HepG2 (cell line): ENCODE data around the gene GABRG3. TPM values are rescaled to one million over a fixed set of nuclear protein-coding genes. Genes with fewer than 3 reads are reported as not detected.

ENCODE experiments used
- ATAC-seq: fragments of 200-7000 bp; cut with Tn5 transposase; 3 replicates; pipeline ENCODE4 v1.9.1; 2020; ENCODE audit warnings: mild to moderate bottlenecking, moderate library complexity
- BruUV-seq: library from RNA; stranded (reverse); fragments of 400-500 nt; replicated peaks from 2 replicates; lab custom pipeline; 2021; lab: Mats Ljungman, UMichigan
- CTCF ChIA-PET: fragments of 300-600 bp; formaldehyde crosslinking; extraction: SDS; loops from one replicate; lab custom pipeline; 2021; ENCODE audit warnings: low total read pairs, inconsistent platforms, low intra/inter-chr PET ratio; lab: Yijun Ruan, JAX
- POLR2A ChIA-PET: fragments of 350-600 bp; sonication (Branson Sonifier 250); formaldehyde crosslinking; loops from one replicate; lab custom pipeline; 2020; ENCODE audit warnings: antibody characterized with exemption, inconsistent platforms; lab: Yijun Ruan, JAX
- DNase-seq: peaks from one replicate; pipeline ENCODE4 v3.0.0-alpha.2; 2015; ENCODE audit warnings: low spot score
- FAIRE-seq: peaks from 3 replicates; lab custom pipeline; 2011; peaks lifted over from hg19 to GRCh38; lab: Jason Lieb, UNC
- H2AFZ ChIP-seq: one replicate; pipeline ENCODE4 v1.6.1; 2011; ENCODE audit warnings: low read length, inconsistent platforms
- H3K27ac ChIP-seq: fragments of 300-600 bp; 3 replicates; pipeline ENCODE4 v1.8.0; 2011; ENCODE audit warnings: mixed run types, mild to moderate bottlenecking, mixed read lengths, low read length, inconsistent platforms; ENCODE audit not compliant: insufficient read depth; ENCODE audit errors: extremely low read length
- H3K27me3 ChIP-seq, 2 experiments: fragments of 200-600 bp in 1 of 2; 2 replicates in 1 of 2; 3 replicates in 1 of 2; pipeline versions ENCODE4 v1.6.0 to v1.8.0; 2011; ENCODE audit warnings: low read length in 2 of 2, mild to moderate bottlenecking in 2 of 2, moderate library complexity in 2 of 2, inconsistent platforms in 1 of 2; ENCODE audit not compliant: insufficient read depth in 2 of 2, control insufficient read depth in 1 of 2
- H3K36me3 ChIP-seq, 2 experiments: fragments of 200-600 bp in 1 of 2; replicated peaks in 1 of 2; 2 replicates in 1 of 2; 3 replicates in 1 of 2; pipeline versions ENCODE4 v1.5.1 to v1.8.0; 2011; ENCODE audit warnings: low read length in 2 of 2, inconsistent platforms in 1 of 2; ENCODE audit not compliant: insufficient read depth in 2 of 2, control insufficient read depth in 1 of 2
- H3K4me1 ChIP-seq: 2 replicates; pipeline ENCODE4 v1.5.1; 2012; ENCODE audit warnings: low read length, inconsistent platforms; ENCODE audit not compliant: insufficient read depth
- H3K4me2 ChIP-seq: 2 replicates; pipeline ENCODE4 v1.6.0; 2011; ENCODE audit warnings: low read depth, low read length, inconsistent platforms
- H3K4me3 ChIP-seq, 3 experiments: fragments of 200-600 bp in 1 of 3; sonication (generic), shearing (Covaris generic) in 1 of 3; replicated peaks in 1 of 3; 2 replicates each; pipeline ENCODE4 v1.5.1; 2011 to 2016; ENCODE audit warnings: low read length in 3 of 3, inconsistent platforms in 2 of 3, low read depth in 2 of 3, mild to moderate bottlenecking in 2 of 3, control low read depth in 1 of 3, mixed read lengths in 1 of 3; ENCODE audit not compliant: insufficient read depth in 1 of 3
- H3K79me2 ChIP-seq: one replicate; pipeline ENCODE4 v1.6.1; 2011; ENCODE audit warnings: low read length, inconsistent platforms; ENCODE audit not compliant: insufficient read depth
- H3K9ac ChIP-seq: 2 replicates; pipeline ENCODE4 v1.6.0; 2011; ENCODE audit warnings: mild to moderate bottlenecking, low read depth, low read length, inconsistent platforms; ENCODE audit not compliant: insufficient read depth
- H3K9me3 ChIP-seq: 2 replicates; pipeline ENCODE4 v1.5.1; 2012; ENCODE audit warnings: mild to moderate bottlenecking, low read length
- H4K20me1 ChIP-seq: 2 replicates; pipeline ENCODE4 v1.6.0; 2011; ENCODE audit warnings: inconsistent platforms, mild to moderate bottlenecking, low read length, moderate library complexity; ENCODE audit not compliant: insufficient read depth
- GATAD2A ChIP-seq: IDR thresholded peaks from 2 replicates; pipeline ENCODE4 v1.6.1; 2016
- GTF2F1 ChIP-seq: fragments of 150-350 bp; IDR thresholded peaks from 2 replicates; pipeline ENCODE4 v1.6.1; 2014; ENCODE audit warnings: low read length
- HOXA7 ChIP-seq: sonication (generic); formaldehyde crosslinking; IDR thresholded peaks from 2 replicates; pipeline ENCODE4 v1.8.1; 2022; ENCODE audit warnings: mild to moderate bottlenecking, missing genetic modification reagents, moderate library complexity
- JUND ChIP-seq: sonication (generic); formaldehyde crosslinking; IDR thresholded peaks from 2 replicates; pipeline ENCODE4 v1.8.0; 2022; ENCODE audit warnings: mild to moderate bottlenecking, missing genetic modification reagents
- KDM6A ChIP-seq: IDR thresholded peaks from 2 replicates; pipeline ENCODE4 v1.6.1; 2016; ENCODE audit warnings: low read depth
- NFKB2 ChIP-seq: sonication (generic); formaldehyde crosslinking; IDR thresholded peaks from 2 replicates; pipeline ENCODE4 v1.4.0; 2020; ENCODE audit warnings: missing genetic modification reagents, borderline replicate concordance
- NR2F2 ChIP-seq: IDR thresholded peaks from 2 replicates; pipeline ENCODE4 v1.6.1; 2012; ENCODE audit warnings: low read depth, inconsistent platforms, borderline replicate concordance
- SP4 ChIP-seq: sonication (generic); formaldehyde crosslinking; IDR thresholded peaks from 2 replicates; pipeline ENCODE4 v1.8.1; 2023; ENCODE audit warnings: mild to moderate bottlenecking, missing genetic modification reagents
- ZBTB20 ChIP-seq: sonication (generic); formaldehyde crosslinking; IDR thresholded peaks from 2 replicates; pipeline ENCODE4 v1.8.1; 2023; ENCODE audit warnings: missing genetic modification reagents, low read depth, mild to moderate bottlenecking, borderline replicate concordance
- ZKSCAN8 ChIP-seq: IDR thresholded peaks from 2 replicates; pipeline ENCODE4 v1.6.1; 2016; ENCODE audit warnings: borderline replicate concordance, missing genetic modification reagents, missing compliant biosample characterization
- ZMYM3 ChIP-seq: sonication (generic); formaldehyde crosslinking; IDR thresholded peaks from 2 replicates; pipeline ENCODE4 v1.5.1; 2020; ENCODE audit warnings: mild to moderate bottlenecking, missing genetic modification reagents
- ZNF10 ChIP-seq: sonication (generic); formaldehyde crosslinking; IDR thresholded peaks from 2 replicates; pipeline ENCODE4 v1.4.0; 2020; ENCODE audit warnings: mild to moderate bottlenecking, low read depth, missing genetic modification reagents, borderline replicate concordance
- ZNF335 ChIP-seq: sonication (generic); formaldehyde crosslinking; IDR thresholded peaks from 2 replicates; pipeline ENCODE4 v1.4.0; 2020; ENCODE audit warnings: missing genetic modification reagents
- ZNF816 ChIP-seq: sonication (generic); formaldehyde crosslinking; IDR thresholded peaks from 2 replicates; pipeline ENCODE4 v1.8.0; 2022; ENCODE audit warnings: missing genetic modification reagents, mild to moderate bottlenecking, borderline replicate concordance
- ZNF879 ChIP-seq: sonication (generic); formaldehyde crosslinking; IDR thresholded peaks from 2 replicates; pipeline ENCODE4 v1.8.1; 2023; ENCODE audit warnings: missing genetic modification reagents
- WGBS: methylation state at CpG from one replicate; pipeline ENCODE4 v1.1.6; 2017; ENCODE audit warnings: low lambda C conversion rate; 5-methylcytosine and 5-hydroxymethylcytosine counted together
- in situ Hi-C: cut with HindIII; loops from 2 replicates; pipeline ENCODE4 v1.10.0; 2017; ENCODE audit warnings: low pct_unique_long_range_greater_than_20kb; ENCODE audit not compliant: extremely low pct_ligation_motif_present
- intact Hi-C: fragments of 100-400 bp; cut with micrococcal nuclease; formaldehyde crosslinking; loops from one replicate; pipeline ENCODE4 v1.10.0; 2022; ENCODE audit not compliant: unreplicated experiment
- polyA plus RNA-seq, 8 experiments: library from polyadenylated mRNA; depleted of rRNA in 3 of 8; stranded (reverse) in 7 of 8; unstranded in 1 of 8; fragments of >200 nt; fragmentation: Illumina TruSeq in 4 of 8; extraction: Trizol in 4 of 8; gene quantifications; 2 replicates each; pipeline versions ENCODE4 v1.2.1 to v1.2.3, GENCODE V29; 2011 to 2016; ENCODE audit warnings: low read depth in 4 of 8, missing spikeins in 1 of 8, mixed read lengths in 1 of 8; ENCODE audit not compliant: insufficient read depth in 1 of 8
- total RNA-seq, 5 experiments: library from RNA; depleted of rRNA; stranded (reverse); fragments of >200 nt; fragmentation: Illumina TruSeq; extraction: Trizol; gene quantifications; 2 replicates each; pipeline ENCODE4 v1.2.3, GENCODE V29; 2016; ENCODE audit warnings: low read depth in 1 of 5
- TF ChIP-seq, protein P1 (sequence below): sonication (generic); formaldehyde crosslinking; IDR thresholded peaks from 2 replicates; pipeline ENCODE4 v1.4.0; 2020; ENCODE audit warnings: missing genetic modification reagents, low read depth, mild to moderate bottlenecking, borderline replicate concordance
- TF ChIP-seq, protein P2 (sequence below): sonication (generic); formaldehyde crosslinking; IDR thresholded peaks from 2 replicates; pipeline ENCODE4 v1.4.0; 2020; ENCODE audit warnings: mild to moderate bottlenecking, missing genetic modification reagents

GABRG3 gene
- total and polyA plus RNA-seq, 2 of the 13 experiments (the other 11 are each of a cell fraction or from before 2014, with no cell fraction given): not detected

DNA sequence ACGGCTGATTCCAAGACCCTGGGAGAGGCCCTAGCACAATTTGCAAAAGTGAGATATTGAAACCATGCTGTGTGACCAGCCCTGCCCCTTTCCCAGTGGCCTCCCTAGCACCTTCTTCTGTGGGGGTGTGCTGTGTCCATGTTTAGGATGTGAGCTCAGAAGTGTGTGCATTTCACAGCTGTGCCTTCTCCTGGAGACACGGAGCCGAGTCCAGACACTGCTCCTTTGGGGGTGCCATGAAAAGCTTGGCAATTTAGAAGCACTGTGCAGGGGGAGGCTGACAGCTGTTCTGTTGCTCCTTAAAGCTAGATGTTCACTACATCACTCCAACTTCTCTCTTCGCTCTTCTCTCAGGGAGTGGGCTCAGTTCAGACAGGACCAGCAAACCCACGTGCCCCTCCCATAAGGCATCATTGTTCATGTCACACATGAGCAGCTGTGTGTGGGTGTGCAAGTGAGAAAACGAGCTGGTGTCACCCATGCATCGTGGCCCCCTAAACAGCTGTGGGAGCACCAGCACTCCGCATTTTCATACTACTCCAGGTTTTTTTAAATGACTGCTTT lies 492.6 kb downstream of the GABRG3 start:
- ATAC-seq: no peak
- intact Hi-C loops: no loop called here
- TF ChIP-seq GATAD2A (no peak), ZMYM3 (CRISPR knock-in tag) (no peak), ZNF335 (CRISPR knock-in tag) (no peak), KDM6A (no peak), ZKSCAN8 (no peak)
- TF ChIP-seq, protein P1, sequence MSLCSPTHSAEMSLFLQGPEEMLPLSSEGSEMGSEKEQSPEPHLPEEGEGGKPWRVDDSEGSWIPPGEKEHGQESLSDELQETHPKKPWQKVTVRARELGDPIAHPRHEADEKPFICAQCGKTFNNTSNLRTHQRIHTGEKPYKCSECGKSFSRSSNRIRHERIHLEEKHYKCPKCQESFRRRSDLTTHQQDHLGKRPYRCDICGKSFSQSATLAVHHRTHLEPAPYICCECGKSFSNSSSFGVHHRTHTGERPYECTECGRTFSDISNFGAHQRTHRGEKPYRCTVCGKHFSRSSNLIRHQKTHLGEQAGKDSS (CRISPR knock-in tag): no peak
- 6% methylated on average over 8 of the region's 8 CpGs for WGBS
- Histone ChIP-seq H4K20me1 (no peaks in the 10 kb centered on the region), H3K4me1 (no peaks in the 10 kb centered on the region), H3K9me3 (peaks cover 7% of the 10 kb centered on the region; the same call in 1 of the 2 replicates), H3K79me2 (no peaks in the 10 kb centered on the region), H3K4me2 (no peak overlapping the region), H3K9ac (no peak overlapping the region), H2AFZ (no peak overlapping the region), H3K36me3 (no peaks in the 10 kb centered on the region), H3K27ac (no peak overlapping the region), H3K4me3 (no peak overlapping the region), H3K27me3 (peaks cover 0 to 2% of the 10 kb centered on the region in 2 experiments; a peak in 2 of 5 replicates)
- DNase-seq: no peak
- BruUV-seq: no TSS peak
- POLR2A ChIA-PET: no interaction called here
- CTCF ChIA-PET: no interaction called here
- in situ Hi-C loops: no loop called here
- FAIRE-seq: no peak

DNA sequence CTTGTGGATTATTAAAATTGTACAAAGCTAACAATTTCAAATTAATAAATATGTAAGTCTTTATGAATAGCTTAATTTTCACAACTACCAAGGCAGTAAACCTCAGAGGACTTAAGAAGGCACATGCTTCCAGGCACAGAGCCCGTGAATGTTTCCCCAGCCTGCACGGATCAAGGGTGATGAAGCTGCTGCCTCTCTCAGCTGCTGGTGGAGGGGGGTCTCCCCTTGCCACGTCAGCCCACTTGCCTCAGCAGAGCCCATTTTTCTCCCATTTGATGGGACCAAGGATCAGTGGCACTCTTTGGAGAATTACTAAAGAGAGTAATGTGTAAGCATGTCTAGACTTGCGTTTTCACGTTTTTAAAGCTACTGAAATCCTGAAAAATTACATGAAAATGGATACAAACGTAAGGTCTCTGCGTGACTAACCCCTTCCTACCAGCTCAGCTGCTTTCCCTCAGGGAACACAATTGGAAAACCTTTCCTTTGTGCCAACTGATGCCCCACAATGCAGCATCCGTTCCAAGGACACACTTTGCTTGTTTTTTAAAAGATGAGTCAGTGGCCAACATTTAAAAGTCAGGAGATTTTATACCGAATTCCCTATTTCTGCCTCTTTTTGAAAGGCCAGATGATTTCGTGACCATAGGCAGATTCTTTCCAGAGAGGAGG lies 494.1 kb downstream of the GABRG3 start:
- Histone ChIP-seq H4K20me1 (no peaks in the 10 kb centered on the region), H3K9ac (no peak overlapping the region), H3K4me2 (no peak overlapping the region), H3K27ac (no peak overlapping the region), H3K9me3 (peaks cover 12% of the 10 kb centered on the region; the same call in 1 of the 2 replicates), H3K4me1 (no peaks in the 10 kb centered on the region), H2AFZ (no peak overlapping the region), H3K36me3 (no peaks in the 10 kb centered on the region), H3K27me3 (peaks cover 0 to 2% of the 10 kb centered on the region in 2 experiments; a peak in 2 of 5 replicates), H3K4me3 (no peak overlapping the region), H3K79me2 (no peaks in the 10 kb centered on the region)
- WGBS: 0% methylated on average over 10 of the region's 10 CpGs
- CTCF ChIA-PET: no interaction called here
- intact Hi-C loops (no loop called here), in situ Hi-C loops (no loop called here)
- no peak for DNase-seq
- no peak for FAIRE-seq
- no peak for ATAC-seq
- POLR2A ChIA-PET: no interaction called here
- no TSS peak for BruUV-seq
- TF ChIP-seq HOXA7 (CRISPR knock-in tag) (no peak), ZNF879 (CRISPR knock-in tag) (no peak), ZNF816 (CRISPR knock-in tag) (no peak), SP4 (CRISPR knock-in tag) (no peak), NR2F2 (no peak), ZNF10 (no peak), ZBTB20 (CRISPR knock-in tag) (no peak), JUND (CRISPR knock-in tag) (no peak), GTF2F1 (no peak), NFKB2 (CRISPR knock-in tag) (no peak)
- TF ChIP-seq, protein P2, sequence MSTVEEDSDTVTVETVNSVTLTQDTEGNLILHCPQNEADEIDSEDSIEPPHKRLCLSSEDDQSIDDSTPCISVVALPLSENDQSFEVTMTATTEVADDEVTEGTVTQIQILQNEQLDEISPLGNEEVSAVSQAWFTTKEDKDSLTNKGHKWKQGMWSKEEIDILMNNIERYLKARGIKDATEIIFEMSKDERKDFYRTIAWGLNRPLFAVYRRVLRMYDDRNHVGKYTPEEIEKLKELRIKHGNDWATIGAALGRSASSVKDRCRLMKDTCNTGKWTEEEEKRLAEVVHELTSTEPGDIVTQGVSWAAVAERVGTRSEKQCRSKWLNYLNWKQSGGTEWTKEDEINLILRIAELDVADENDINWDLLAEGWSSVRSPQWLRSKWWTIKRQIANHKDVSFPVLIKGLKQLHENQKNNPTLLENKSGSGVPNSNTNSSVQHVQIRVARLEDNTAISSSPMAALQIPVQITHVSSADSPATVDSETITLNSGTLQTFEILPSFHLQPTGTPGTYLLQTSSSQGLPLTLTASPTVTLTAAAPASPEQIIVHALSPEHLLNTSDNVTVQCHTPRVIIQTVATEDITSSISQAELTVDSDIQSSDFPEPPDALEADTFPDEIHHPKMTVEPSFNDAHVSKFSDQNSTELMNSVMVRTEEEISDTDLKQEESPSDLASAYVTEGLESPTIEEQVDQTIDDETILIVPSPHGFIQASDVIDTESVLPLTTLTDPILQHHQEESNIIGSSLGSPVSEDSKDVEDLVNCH (CRISPR knock-in tag): no peak
